Caco-2 (cell line): Measurements from ENCODE around the gene MS4A10. TPM values are rescaled to one million over a fixed set of nuclear protein-coding genes. Genes with fewer than 3 reads are reported as not detected.
A peak's percentile ranks its signal among the peaks of the same experiment; 100 is the strongest.

Source experiments
- BruUV-seq: library from RNA; stranded (reverse); fragments of 400-500 nt; replicated peaks from 2 replicates; lab custom pipeline; 2021; lab: Mats Ljungman, UMichigan
- CTCF ChIA-PET: fragments of 300-600 bp; sonication (Branson Sonifier 250); formaldehyde crosslinking; loops from one replicate; lab custom pipeline; 2022; ENCODE audit warnings: antibody characterized with exemption; lab: Charles Lee
- POLR2A ChIA-PET: fragments of 300-600 bp; sonication (Branson Sonifier 250); formaldehyde crosslinking; loops from one replicate; lab custom pipeline; 2022; ENCODE audit warnings: antibody characterized with exemption; lab: Charles Lee
- DNase-seq, 2 experiments: peaks; one replicate each; pipeline versions ENCODE4 v3.0.0 to v3.0.0-alpha.2; 2020 to 2022
- H3K27me3 ChIP-seq: replicated peaks from 2 replicates; pipeline ENCODE4 v1.6.0; 2011; ENCODE audit warnings: low read length; ENCODE audit not compliant: control insufficient read depth, insufficient read depth
- H3K36me3 ChIP-seq: 2 replicates; pipeline ENCODE4 v1.5.1; 2011; ENCODE audit warnings: low read length; ENCODE audit not compliant: control insufficient read depth, insufficient read depth
- H3K4me1 ChIP-seq: fragments of 250-450 bp; sonication (Bioruptor Pico); 2 replicates; pipeline ENCODE4 v1.5.1; 2020; ENCODE audit warnings: mild to moderate bottlenecking
- H3K4me3 ChIP-seq: 2 replicates; pipeline ENCODE4 v1.5.1; 2011; ENCODE audit warnings: low read depth, mild to moderate bottlenecking, control low read depth, low read length
- H3K9me3 ChIP-seq: fragments of 250-450 bp; sonication (Bioruptor Pico); 2 replicates; pipeline ENCODE4 v1.5.1; 2020; ENCODE audit warnings: mild to moderate bottlenecking, moderate library complexity
- H3K27ac Mint-ChIP-seq: one replicate; pipeline ENCODE4 v1.8.0; 2022; ENCODE audit warnings: mixed read lengths; ENCODE audit not compliant: unreplicated experiment
- H3K27me3 Mint-ChIP-seq: one replicate; pipeline ENCODE4 v1.8.0; 2022; ENCODE audit warnings: mixed read lengths; ENCODE audit not compliant: insufficient read depth, unreplicated experiment
- H3K36me3 Mint-ChIP-seq: one replicate; pipeline ENCODE4 v1.8.0; 2022; ENCODE audit warnings: mild to moderate bottlenecking, mixed read lengths; ENCODE audit not compliant: insufficient read depth, unreplicated experiment
- H3K4me1 Mint-ChIP-seq: one replicate; pipeline ENCODE4 v1.8.0; 2022; ENCODE audit warnings: low read depth, mixed read lengths; ENCODE audit not compliant: unreplicated experiment
- H3K4me3 Mint-ChIP-seq: one replicate; pipeline ENCODE4 v1.8.0; 2022; ENCODE audit warnings: mild to moderate bottlenecking, moderate library complexity, mixed read lengths; ENCODE audit not compliant: unreplicated experiment
- H3K9me3 Mint-ChIP-seq: one replicate; pipeline ENCODE4 v1.8.0; 2022; ENCODE audit warnings: mixed read lengths; ENCODE audit not compliant: unreplicated experiment
- CTCF ChIP-seq, 2 experiments: fragments of 200-600 bp in 1 of 2; IDR thresholded peaks; 1 replicate in 1 of 2; 2 replicates in 1 of 2; pipeline versions ENCODE4 v1.5.1 to v1.8.0; 2011 to 2022; ENCODE audit warnings: antibody characterized with exemption in 1 of 2, control low read depth in 1 of 2, inconsistent platforms in 1 of 2, low read depth in 1 of 2, low read length in 1 of 2, mild to moderate bottlenecking in 1 of 2, moderate library complexity in 1 of 2; ENCODE audit not compliant: insufficient read depth in 1 of 2, severe bottlenecking in 1 of 2, unreplicated experiment in 1 of 2
- intact Hi-C: fragments of 100-400 bp; cut with micrococcal nuclease; formaldehyde crosslinking; loops from one replicate; pipeline ENCODE4 v1.10.0; 2022; ENCODE audit not compliant: unreplicated experiment
- total RNA-seq: library from RNA; stranded (reverse); gene quantifications from 2 replicates; pipeline ENCODE4 v1.2.3, GENCODE V29; 2022

The MS4A10 gene
- total RNA-seq, 1 experiment from 2014 or later = 0.14 TPM

GRCh38 chr11:60840470-60841430, 55.6 kb downstream of the MS4A10 start:
- Histone ChIP-seq H3K4me1 (peaks cover 16% of the 10 kb centered on the region), H3K36me3 (no peaks in the 10 kb centered on the region), H3K4me3 (no peak overlapping the region), H3K27me3 (no peaks in the 10 kb centered on the region), H3K9me3 (no peaks in the 10 kb centered on the region)
- peak overlapping the region; percentile 69 for H3K4me3 Mint-ChIP-seq
- intact Hi-C loops = no loop called here
- CTCF ChIA-PET = no interaction called here
- peaks cover 31% of the 10 kb centered on the region for H3K4me1 Mint-ChIP-seq
- H3K27me3 Mint-ChIP-seq = no peaks in the 10 kb centered on the region
- peak overlapping the region; percentile 71 for H3K27ac Mint-ChIP-seq
- BruUV-seq = no TSS peak
- no peak for TF ChIP-seq CTCF (IDR thresholded peaks at IDR 0.05; ENCODE audit: insufficient read depth in 1 of 2, low read depth in 1 of 2, low read length in 1 of 2, severe bottlenecking in 1 of 2, unreplicated experiment in 1 of 2)
- no peaks in the 10 kb centered on the region for H3K9me3 Mint-ChIP-seq
- POLR2A ChIA-PET = interaction anchor here (0.6 kb wide), 1 partner anchor 26 kb away, joined by 3 read pairs; no protein-coding TSS in a partner anchor
- no peak for DNase-seq
- peaks cover 36% of the 10 kb centered on the region for H3K36me3 Mint-ChIP-seq

- H3K36me3 ChIP-seq = no peaks in the 10 kb centered on the region
- CTCF ChIA-PET = interaction anchor here (0.6 to 1.2 kb wide), 3 partner anchors 9 to 46 kb away, joined by 3 to 4 read pairs (median 4); no protein-coding TSS in a partner anchor
- DNase-seq = peak; percentile 98
- peak within 1 kb of the TSS; percentile 94 for H3K4me3 ChIP-seq
- intact Hi-C loops = no loop called here
- POLR2A ChIA-PET = interaction anchor here (0.6 kb wide), 1 partner anchor 1081 kb away, joined by 5 read pairs; no protein-coding TSS in a partner anchor
- TF ChIP-seq CTCF (IDR thresholded peaks at IDR 0.05; ENCODE audit: insufficient read depth in 1 of 2, low read depth in 1 of 2, low read length in 1 of 2, severe bottlenecking in 1 of 2, unreplicated experiment in 1 of 2) = no peak
- H3K27me3 Mint-ChIP-seq = no peaks in the 10 kb centered on the region
- H3K4me1 Mint-ChIP-seq = peaks cover 31% of the 10 kb centered on the region
- H3K36me3 Mint-ChIP-seq = peaks cover 43% of the 10 kb centered on the region
- TSS peak; percentile 51 for BruUV-seq
- no peaks in the 10 kb centered on the region for H3K9me3 Mint-ChIP-seq
- peak within 1 kb of the TSS; percentile 71 for H3K27ac Mint-ChIP-seq
- no peaks in the 10 kb centered on the region for H3K27me3 ChIP-seq
- peak within 1 kb of the TSS; percentile 69 for H3K4me3 Mint-ChIP-seq
- no peaks in the 10 kb centered on the region for H3K9me3 ChIP-seq
- peaks cover 16% of the 10 kb centered on the region for H3K4me1 ChIP-seq
These were observed 56.9 kb downstream of the MS4A10 start, which contains the start of gene CCDC86 for GRCh38 chr11:60841797-60842667. TSS of gene CCDC86 (plus strand) at chr11:60842113. CDS start at chr11:60842125, 12 bp downstream.
